ENCODE measurements around the gene FXR2.
A peak's percentile ranks its signal among the peaks of the same experiment; 100 is the strongest.

FXR2 gene

DNA sequence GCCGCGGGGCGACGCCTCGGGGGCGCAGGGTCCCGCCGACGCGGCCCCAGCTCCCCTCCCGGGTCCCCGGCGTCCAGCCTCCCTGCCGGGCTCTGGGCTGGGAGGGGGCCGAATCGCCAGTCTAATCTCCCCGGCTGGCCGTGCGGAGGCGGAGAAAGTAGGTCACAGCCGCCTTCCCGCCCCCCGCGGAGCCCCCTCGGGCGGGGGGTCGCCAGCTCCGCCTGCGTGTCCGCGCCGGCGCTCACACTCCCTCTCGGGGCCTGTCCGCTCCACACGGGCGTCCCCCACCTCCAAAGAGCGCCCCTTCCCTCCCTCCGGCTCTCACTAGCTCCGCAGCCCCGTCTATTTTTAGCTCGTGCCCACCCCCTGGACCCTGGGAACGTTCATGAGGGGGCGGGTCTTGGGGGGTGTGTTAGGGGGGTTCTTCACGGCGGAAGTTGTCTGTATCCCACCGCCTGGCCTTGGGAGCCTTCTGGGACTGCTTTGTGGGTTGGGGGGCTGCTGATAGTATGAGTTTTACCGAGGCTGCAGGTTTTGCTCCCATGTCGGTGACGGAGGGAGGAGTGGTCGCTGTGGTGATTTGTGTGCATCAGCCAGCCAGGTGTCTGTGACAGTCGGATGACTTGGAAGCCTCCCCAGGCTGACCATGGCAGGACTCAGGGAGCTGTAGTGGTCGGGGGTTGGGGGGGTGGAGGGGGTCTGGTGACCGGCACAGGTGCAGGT lies 37.1 kb upstream of the FXR2 start:
- Histone ChIP-seq H3K4me3 (replicated peaks; ENCODE audit: low read depth, low read length) (no peak overlapping the region; the same call in 1 of the 2 replicates), H3K36me3 (ENCODE audit: control insufficient read depth, insufficient read depth, low read length) (no peaks in the 10 kb centered on the region), H3K27me3 (replicated peaks; ENCODE audit: control insufficient read depth, insufficient read depth, low read length) (peaks cover 3% of the 10 kb centered on the region; the same call in 1 of the 2 replicates)
- no peak for DNase-seq (ENCODE audit: extremely low read depth, insufficient read length)
- no peak for TF ChIP-seq CTCF (IDR thresholded peaks at IDR 0.05; ENCODE audit: insufficient read depth, low read length, poor library complexity, severe bottlenecking)

- no peak for TF ChIP-seq CTCF (IDR thresholded peaks at IDR 0.05; ENCODE audit: insufficient read depth, low read length, poor library complexity, severe bottlenecking)
- peaks cover 3% of the 10 kb centered on the region; the same call in 1 of the 2 replicates for H3K27me3 ChIP-seq (replicated peaks; ENCODE audit: control insufficient read depth, insufficient read depth, low read length)
Observed at GRCh38 chr17:7651097-7651664, 36.5 kb upstream of the FXR2 start.

GRCh38 chr17:7650509-7651096 lies 35.9 kb upstream of the FXR2 start, which contains the start of gene ATP1B2:
Gene ATP1B2, plus strand, starts transcription at chr17:7650926. Its CDS starts 593 bp downstream, at chr17:7651519.
- no peaks in the 10 kb centered on the region for H3K36me3 ChIP-seq (ENCODE audit: control insufficient read depth, insufficient read depth, low read length)
- H3K4me3 ChIP-seq (replicated peaks; ENCODE audit: low read depth, low read length) = peak within 1 kb of the TSS; percentile 37
- peaks cover 3% of the 10 kb centered on the region; the same call in 1 of the 2 replicates for H3K27me3 ChIP-seq (replicated peaks; ENCODE audit: control insufficient read depth, insufficient read depth, low read length)
- TF ChIP-seq CTCF (IDR thresholded peaks at IDR 0.05; ENCODE audit: insufficient read depth, low read length, poor library complexity, severe bottlenecking) = no peak
- DNase-seq (ENCODE audit: extremely low read depth, insufficient read length) = peak; percentile 63

More at GRCh38 chr17:7651097-7651664, 36.5 kb upstream of the FXR2 start:
- Histone ChIP-seq H3K36me3 (ENCODE audit: control insufficient read depth, insufficient read depth, low read length) (no peaks in the 10 kb centered on the region), H3K4me3 (replicated peaks; ENCODE audit: low read depth, low read length) (peak overlapping the region; percentile 37)
- DNase-seq (ENCODE audit: extremely low read depth, insufficient read length) = no peak

DNA sequence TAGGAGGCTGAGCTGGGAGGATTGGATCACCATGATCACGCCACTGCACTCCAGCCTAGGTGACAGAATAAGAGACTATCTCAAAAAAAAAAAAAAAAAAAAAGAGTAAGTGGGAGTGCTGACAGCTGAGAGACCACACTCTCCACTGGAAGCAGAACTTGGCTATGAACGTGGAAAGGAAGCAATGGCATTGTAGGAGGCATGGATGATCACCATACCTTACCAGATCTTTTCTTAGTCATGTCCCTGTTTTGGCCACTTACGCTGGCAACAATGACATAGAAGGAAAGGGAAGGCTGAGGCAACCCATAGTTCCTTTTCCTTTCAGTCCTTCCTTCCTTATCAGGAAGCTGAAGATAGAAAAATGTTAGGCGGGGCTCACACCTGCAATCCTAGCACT lies 32.3 kb upstream of the FXR2 start:
- no peak for DNase-seq (ENCODE audit: extremely low read depth, insufficient read length)
- Histone ChIP-seq H3K27me3 (replicated peaks; ENCODE audit: control insufficient read depth, insufficient read depth, low read length) (peaks cover 3% of the 10 kb centered on the region; the same call in 1 of the 2 replicates), H3K4me3 (replicated peaks; ENCODE audit: low read depth, low read length) (no peak overlapping the region), H3K36me3 (ENCODE audit: control insufficient read depth, insufficient read depth, low read length) (no peaks in the 10 kb centered on the region)
- TF ChIP-seq CTCF (IDR thresholded peaks at IDR 0.05; ENCODE audit: insufficient read depth, low read length, poor library complexity, severe bottlenecking) = no peak

GRCh38 chr17:7646457-7646856 lies 31.8 kb upstream of the FXR2 start:
- peaks cover 3% of the 10 kb centered on the region; the same call in 1 of the 2 replicates for H3K27me3 ChIP-seq (replicated peaks; ENCODE audit: control insufficient read depth, insufficient read depth, low read length)
- no peak for DNase-seq (ENCODE audit: extremely low read depth, insufficient read length)

More at GRCh38 chr17:7646457-7646856, 31.8 kb upstream of the FXR2 start:
- Histone ChIP-seq H3K4me3 (replicated peaks; ENCODE audit: low read depth, low read length) (no peak overlapping the region), H3K36me3 (ENCODE audit: control insufficient read depth, insufficient read depth, low read length) (no peaks in the 10 kb centered on the region)
- no peak for TF ChIP-seq CTCF (IDR thresholded peaks at IDR 0.05; ENCODE audit: insufficient read depth, low read length, poor library complexity, severe bottlenecking)
